Hematopoietic multipotent progenitor cell treated with erythropoietin and hydrocortisone succinate and interleukin-3 and kit ligand, for 8 days (in vitro differentiated cells): ENCODE measurements around the gene TIMELESS.
"Not testable (repeated sequence)": the region's sequence is repeated elsewhere in the genome, so short reads cannot be mapped to it uniquely, and the experiment has no call there.

Source experiments
- DNase-seq: peaks from one replicate; pipeline ENCODE4 v3.0.0-alpha.2; 2015

The TIMELESS gene

GRCh38 chr12:56461235-56462159 lies 12.3 kb upstream of the TIMELESS start:
- no peak for DNase-seq

GRCh38 chr12:56457817-56458216 lies 8.6 kb upstream of the TIMELESS start:
- no peak for DNase-seq

GRCh38 chr12:56454557-56454956 lies 5.3 kb upstream of the TIMELESS start, which contains the start of gene MIP:
Gene MIP, minus strand, starts transcription at chr12:56454657. Its CDS starts 44 bp downstream, at chr12:56454613.
- DNase-seq: no peak

GRCh38 chr12:56451147-56451546 lies 1.9 kb upstream of the TIMELESS start:
- no peak for DNase-seq

DNA sequence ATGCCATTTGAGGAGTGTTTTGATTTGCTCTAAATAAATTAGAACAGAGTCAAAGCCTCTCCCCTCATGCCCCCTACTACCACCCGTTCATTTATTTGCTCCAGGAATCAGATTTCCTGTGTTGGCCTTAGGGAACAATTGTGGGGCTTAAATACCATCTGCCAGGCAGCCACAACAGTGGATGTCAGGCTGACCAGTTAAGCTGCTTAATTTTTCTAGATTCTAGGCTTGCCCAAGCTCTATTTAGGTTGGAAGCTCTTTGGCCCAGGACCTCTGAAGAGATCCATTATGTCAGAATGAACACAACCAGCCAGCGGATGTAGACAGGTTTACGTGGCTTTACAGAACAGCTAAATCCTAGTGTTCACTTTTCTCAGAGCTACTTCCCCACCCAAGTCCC lies 1.0 kb upstream of the TIMELESS start:
- DNase-seq: no peak

DNA sequence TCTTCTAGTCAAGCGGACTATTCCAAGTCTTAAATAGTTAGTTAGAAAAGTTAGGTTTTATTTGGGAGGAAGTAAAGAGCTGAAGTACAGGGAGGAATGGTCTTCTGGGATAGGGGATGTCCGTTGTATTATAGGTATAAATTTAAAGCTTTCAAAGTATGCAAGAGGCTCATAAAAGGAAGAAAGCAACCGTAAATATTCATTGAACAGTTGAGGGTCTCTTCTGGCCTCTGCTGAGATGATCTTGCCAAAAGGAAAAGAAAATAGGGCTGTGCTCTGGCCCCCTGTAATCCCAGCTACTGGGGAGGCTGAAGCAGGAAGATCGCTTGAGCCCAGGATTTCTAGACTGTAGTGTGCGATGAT lies 377 bp upstream of the TIMELESS start:
- DNase-seq: no peak

GRCh38 chr12:56443208-56443607 lies 6.0 kb downstream of the TIMELESS start:
- not testable (repeated sequence) for DNase-seq

DNA sequence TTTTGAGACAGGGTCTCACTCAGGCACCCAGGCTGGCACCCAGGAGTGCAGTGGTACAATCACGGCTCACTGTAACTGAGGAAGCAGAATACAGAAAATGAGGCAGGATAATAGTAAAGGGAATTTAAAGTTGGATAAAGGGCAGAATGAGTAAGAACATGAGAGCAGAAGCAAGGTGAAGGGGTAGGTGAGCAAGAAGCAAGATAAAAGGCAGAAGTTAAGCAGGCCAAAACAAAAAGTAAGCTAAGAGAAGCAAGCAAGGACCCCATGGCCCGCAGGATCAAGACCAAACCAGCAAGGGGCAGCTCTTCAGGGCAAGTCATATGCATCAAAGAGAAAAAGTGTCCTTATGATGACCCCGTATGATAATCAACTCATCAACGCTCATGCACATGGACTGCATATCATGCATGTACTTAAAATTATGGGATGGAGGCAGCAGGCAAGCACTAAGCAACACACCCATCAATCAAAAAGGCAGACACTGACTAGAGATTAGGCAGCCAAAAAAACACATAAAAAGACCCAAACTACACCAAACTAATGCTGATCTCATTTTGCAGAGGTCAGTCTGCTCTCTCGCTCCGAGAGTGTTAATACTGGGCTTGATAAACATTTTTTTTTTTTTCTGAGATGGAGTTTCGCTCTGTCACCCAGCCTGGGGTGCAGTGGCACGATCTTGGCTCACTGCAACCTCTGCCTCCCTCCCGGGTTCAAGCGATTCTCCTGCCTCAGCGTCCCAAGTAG lies 11.6 kb downstream of the TIMELESS start:
- peak; percentile 75 for DNase-seq

GRCh38 chr12:56434828-56435227 lies 14.4 kb downstream of the TIMELESS start:
- DNase-seq: no peak

DNA sequence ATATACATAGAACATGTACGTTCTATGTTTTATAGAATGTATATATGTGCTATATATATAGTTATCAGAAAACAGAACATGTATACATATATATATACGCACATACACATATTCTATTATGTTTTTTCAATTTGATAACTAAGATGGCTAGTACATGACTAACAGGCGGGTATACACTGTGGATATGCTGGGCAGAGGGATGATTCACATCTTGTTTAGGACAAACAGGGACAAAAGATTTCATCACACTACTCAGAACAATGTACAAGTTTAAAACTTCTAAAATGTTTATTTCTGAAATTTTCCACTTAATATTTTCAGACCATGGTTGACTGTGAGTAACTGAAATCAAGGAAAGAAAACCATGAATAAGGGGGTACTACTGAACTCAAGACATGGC lies 17.4 kb downstream of the TIMELESS start:
- DNase-seq: no peak

DNA sequence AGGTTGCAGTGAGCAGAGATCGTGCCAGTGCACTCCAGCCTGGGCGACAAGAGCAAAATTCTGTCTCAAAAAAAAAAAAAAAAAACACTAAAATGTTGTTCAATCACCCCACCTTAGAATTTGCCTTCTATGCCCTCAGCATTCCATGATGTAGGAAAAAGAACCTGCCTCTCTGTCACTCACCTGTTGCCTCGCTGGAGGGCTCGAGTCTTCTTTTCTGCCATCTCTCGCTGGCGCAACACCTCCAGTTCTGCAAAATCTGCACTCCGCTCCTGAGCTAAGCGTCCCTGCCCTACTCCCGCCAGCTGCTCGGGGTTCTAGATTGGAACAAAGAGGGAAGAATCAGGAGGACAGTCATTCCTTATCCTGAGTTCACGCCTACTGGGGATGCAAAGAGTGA lies 17.9 kb downstream of the TIMELESS start:
- no peak for DNase-seq

GRCh38 chr12:56425940-56426438 lies 23.2 kb downstream of the TIMELESS start:
- DNase-seq: no peak

- DNase-seq: no peak
Measured at GRCh38 chr12:56425193-56425592, 24.0 kb downstream of the TIMELESS start.

DNA sequence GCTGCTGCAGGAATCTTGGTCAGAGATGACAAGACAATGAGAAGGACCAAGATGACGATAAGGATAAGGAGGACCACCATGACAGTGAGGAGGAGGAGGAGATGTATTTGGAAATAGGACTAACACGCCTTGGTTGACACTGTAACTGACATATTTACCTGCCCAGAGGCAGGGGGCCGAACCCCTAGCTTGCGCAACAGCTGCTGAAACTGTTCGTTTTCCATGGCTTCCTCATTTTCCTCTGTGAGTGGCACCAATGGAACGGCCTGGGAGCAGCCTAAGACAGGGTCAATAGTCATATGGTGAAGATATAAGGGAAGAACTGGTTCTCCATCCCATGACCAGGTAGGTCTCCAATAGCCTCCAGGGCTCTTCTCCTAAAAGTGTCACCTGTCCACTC lies 28.8 kb downstream of the TIMELESS start:
- no peak for DNase-seq

DNA sequence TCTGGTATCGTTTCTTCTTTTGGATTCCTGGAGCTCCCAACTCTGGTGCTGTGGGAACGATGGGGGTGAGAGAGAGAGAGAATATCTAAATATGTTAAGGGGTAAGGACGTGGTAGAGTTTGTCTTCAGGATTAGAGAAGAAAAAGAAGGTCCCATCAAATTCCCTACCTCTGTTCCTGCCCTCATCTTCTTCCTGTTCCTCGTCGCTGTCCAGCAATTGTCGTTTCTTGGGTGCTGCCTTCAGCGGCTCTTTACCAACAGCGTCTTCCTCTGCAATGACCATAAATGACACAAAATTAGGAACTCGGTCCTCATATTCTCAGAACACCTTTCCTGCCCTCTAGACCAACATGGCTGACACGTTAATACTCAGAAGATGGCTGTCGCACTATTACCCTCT lies 31.5 kb downstream of the TIMELESS start:
- no peak for DNase-seq

- no peak for DNase-seq
Measured at GRCh38 chr12:56414401-56414800, 34.8 kb downstream of the TIMELESS start.

DNA sequence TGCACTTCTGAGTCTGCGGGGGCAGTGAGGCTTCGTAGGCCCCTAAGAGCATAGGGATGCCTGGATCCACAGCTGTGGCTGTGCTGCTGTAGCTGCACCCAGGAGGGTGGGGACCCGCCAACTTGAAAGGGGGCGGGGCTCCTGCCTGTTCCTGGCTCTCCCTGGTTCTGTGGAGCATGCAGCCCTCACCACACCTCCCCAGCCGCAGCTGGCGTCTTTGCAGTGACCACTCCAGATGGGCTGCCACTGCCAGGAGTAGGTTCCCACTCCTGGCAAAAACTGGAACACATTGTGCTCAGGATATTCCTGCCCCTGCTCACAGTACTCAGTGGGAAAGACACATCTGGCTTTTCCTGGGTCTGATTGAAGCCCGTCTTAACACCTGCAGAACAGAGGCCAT lies 35.8 kb downstream of the TIMELESS start:
- DNase-seq: no peak

GRCh38 chr12:56411781-56412639 lies 37.2 kb downstream of the TIMELESS start:
- DNase-seq: no peak

GRCh38 chr12:56410768-56411167 lies 38.5 kb downstream of the TIMELESS start:
- DNase-seq: no peak

DNA sequence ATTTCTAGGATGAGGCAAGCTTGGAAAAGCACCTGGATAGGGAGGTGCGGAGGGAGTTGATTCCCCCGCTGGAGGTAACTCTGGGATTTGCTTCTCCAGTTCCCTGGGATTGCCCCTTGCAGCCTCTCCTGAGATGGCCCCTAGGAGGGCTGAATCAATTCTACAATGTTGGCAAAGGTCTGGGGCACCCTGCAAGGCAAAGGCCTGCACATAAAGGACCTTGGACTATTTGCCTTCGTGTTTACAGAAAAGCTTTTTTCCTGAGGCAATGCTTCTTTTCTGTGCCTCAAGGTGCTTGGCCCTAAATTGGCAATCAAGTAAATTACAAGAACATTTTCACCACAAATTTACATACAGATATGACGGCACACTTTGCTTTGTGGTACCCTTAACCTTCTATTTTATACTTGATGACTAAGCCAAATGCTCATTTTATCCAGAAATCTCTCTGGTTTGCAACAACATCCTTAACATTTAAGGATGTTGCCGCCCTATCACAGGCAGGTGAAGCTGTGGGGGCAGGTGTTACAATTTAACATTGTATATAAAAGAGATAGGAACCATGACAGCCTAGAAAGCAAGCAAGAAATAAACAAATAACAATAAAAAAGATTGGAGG lies 40.3 kb downstream of the TIMELESS start:
- no peak for DNase-seq

- not testable (repeated sequence) for DNase-seq
Measured at GRCh38 chr12:56404227-56404626, 45.0 kb downstream of the TIMELESS start.

- not testable (repeated sequence) for DNase-seq
Measured at GRCh38 chr12:56401612-56402011, 47.6 kb downstream of the TIMELESS start.
